Measurements from ENCODE around the gene SENP5. TPM values are rescaled to one million over a fixed set of nuclear protein-coding genes. Genes with fewer than 3 reads are reported as not detected.
"Not testable (repeated sequence)": the region's sequence is repeated elsewhere in the genome, so short reads cannot be mapped to it uniquely, and the experiment has no call there.

SENP5 gene
- total RNA-seq, 1 donor from 2014 or later = 39.2 TPM

- no peak for FAIRE-seq
Measured at GRCh38 chr3:196867155-196867506, 589 bp upstream of the SENP5 start.

GRCh38 chr3:196868297-196868661, 559 bp downstream of the SENP5 start:
- DNase-seq (ENCODE audit: low read depth) (peak; percentile 21), FAIRE-seq (no peak)
- H3K4me3 ChIP-seq (ENCODE audit: low read depth, low read length) = peak overlapping the region; percentile 69
- no peak for TF ChIP-seq CTCF (IDR thresholded peaks at IDR 0.05; ENCODE audit: insufficient read depth, low read length, severe bottlenecking)
- H3K36me3 ChIP-seq (ENCODE audit: control insufficient read depth, insufficient read depth, low read length) = no peaks in the 10 kb centered on the region
- H3K27me3 ChIP-seq (ENCODE audit: control insufficient read depth, insufficient read depth, low read length) = no peaks in the 10 kb centered on the region

More at GRCh38 chr3:196867155-196867506, 589 bp upstream of the SENP5 start:
- no peaks in the 10 kb centered on the region for H3K27me3 ChIP-seq (ENCODE audit: control insufficient read depth, insufficient read depth, low read length)
- H3K4me3 ChIP-seq (ENCODE audit: low read depth, low read length) = peak overlapping the region; percentile 69
- no peaks in the 10 kb centered on the region for H3K36me3 ChIP-seq (ENCODE audit: control insufficient read depth, insufficient read depth, low read length)
- no peak for DNase-seq (ENCODE audit: low read depth)
- no peak for TF ChIP-seq CTCF (IDR thresholded peaks at IDR 0.05; ENCODE audit: insufficient read depth, low read length, severe bottlenecking)

- Histone ChIP-seq H3K27me3 (ENCODE audit: control insufficient read depth, insufficient read depth, low read length) (no peaks in the 10 kb centered on the region), H3K4me3 (ENCODE audit: low read depth, low read length) (no peak overlapping the region), H3K36me3 (ENCODE audit: control insufficient read depth, insufficient read depth, low read length) (no peaks in the 10 kb centered on the region)
- no peak for DNase-seq (ENCODE audit: low read depth)
- no peak for FAIRE-seq
- TF ChIP-seq CTCF (IDR thresholded peaks at IDR 0.05; ENCODE audit: insufficient read depth, low read length, severe bottlenecking) = no peak
Measured at GRCh38 chr3:196872316-196872715, 4.6 kb downstream of the SENP5 start.

- H3K27me3 ChIP-seq (ENCODE audit: control insufficient read depth, insufficient read depth, low read length); DNase-seq (ENCODE audit: low read depth); FAIRE-seq; H3K4me3 ChIP-seq (ENCODE audit: low read depth, low read length); H3K36me3 ChIP-seq (ENCODE audit: control insufficient read depth, insufficient read depth, low read length): not testable (repeated sequence)
Measured at GRCh38 chr3:196874511-196875094, 6.9 kb downstream of the SENP5 start.

GRCh38 chr3:196875258-196875657, 7.5 kb downstream of the SENP5 start:
- Histone ChIP-seq H3K36me3 (ENCODE audit: control insufficient read depth, insufficient read depth, low read length) (no peaks in the 10 kb centered on the region), H3K4me3 (ENCODE audit: low read depth, low read length) (no peak overlapping the region), H3K27me3 (ENCODE audit: control insufficient read depth, insufficient read depth, low read length) (no peaks in the 10 kb centered on the region)
- FAIRE-seq (no peak), DNase-seq (ENCODE audit: low read depth) (no peak)
- no peak for TF ChIP-seq CTCF (IDR thresholded peaks at IDR 0.05; ENCODE audit: insufficient read depth, low read length, severe bottlenecking)

GRCh38 chr3:196883361-196883760, 15.6 kb downstream of the SENP5 start:
- no peak overlapping the region for H3K4me3 ChIP-seq (ENCODE audit: low read depth, low read length)
- TF ChIP-seq CTCF (IDR thresholded peaks at IDR 0.05; ENCODE audit: insufficient read depth, low read length, severe bottlenecking) = no peak
- H3K36me3 ChIP-seq (ENCODE audit: control insufficient read depth, insufficient read depth, low read length) = peaks cover 5% of the 10 kb centered on the region
- no peaks in the 10 kb centered on the region for H3K27me3 ChIP-seq (ENCODE audit: control insufficient read depth, insufficient read depth, low read length)
- FAIRE-seq (no peak), DNase-seq (ENCODE audit: low read depth) (no peak)

Measured in bronchial epithelial cell (primary cell).